ENCODE results near the gene DYNLL1.
A peak's percentile ranks its signal among the peaks of the same experiment; 100 is the strongest.
"Not testable (repeated sequence)": the region's sequence is repeated elsewhere in the genome, so short reads cannot be mapped to it uniquely, and the experiment has no call there.

Gene DYNLL1

DNA sequence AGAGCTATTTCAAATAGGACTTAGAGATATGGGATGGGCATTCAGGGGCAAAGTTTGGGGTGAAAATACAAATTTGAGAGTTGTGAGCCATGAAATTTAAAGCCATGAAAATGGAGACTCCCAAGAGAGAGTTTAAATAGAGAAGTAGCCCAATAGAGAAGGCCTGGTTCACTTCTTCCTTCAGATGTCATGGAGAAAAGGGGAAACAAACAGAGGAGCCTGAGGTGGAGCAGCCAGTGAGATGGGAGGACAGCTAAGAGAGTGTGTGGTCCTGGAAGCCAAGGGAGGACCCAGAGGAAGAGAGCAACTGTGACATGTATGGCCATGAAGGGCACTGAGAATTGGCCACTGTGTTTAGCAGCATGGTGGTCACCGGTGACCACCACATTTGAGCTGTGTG is 12.3 kb upstream of the DYNLL1 start:
- no peaks in the 10 kb centered on the region for H3K27me3 ChIP-seq (ENCODE audit: control insufficient read depth, low read length)
- H3K4me3 ChIP-seq (ENCODE audit: low read length), result no peak overlapping the region
- H3K79me2 ChIP-seq (ENCODE audit: control insufficient read depth, low read length), result no peaks in the 10 kb centered on the region
- H3K4me2 ChIP-seq (ENCODE audit: low read length), result no peak overlapping the region
- H3K4me1 ChIP-seq (ENCODE audit: control insufficient read depth, low read length), result peaks cover 34% of the 10 kb centered on the region
- no peaks in the 10 kb centered on the region for H4K20me1 ChIP-seq (ENCODE audit: control insufficient read depth, insufficient read depth, low read depth, low read length)
- H3K9me3 ChIP-seq (ENCODE audit: control insufficient read depth, insufficient read depth, low read length), result no peaks in the 10 kb centered on the region
- H3K36me3 ChIP-seq (ENCODE audit: control insufficient read depth, low read length), result no peaks in the 10 kb centered on the region; the same call in 1 of the 2 replicates
- H3F3A ChIP-seq (ENCODE audit: control insufficient read depth, insufficient read depth), result peaks cover 8% of the 10 kb centered on the region
- H3K27ac ChIP-seq (ENCODE audit: low read depth, low read length), result no peak overlapping the region
- H3K9me2 ChIP-seq (replicated peaks; ENCODE audit: control insufficient read depth, low read length), result no peaks in the 10 kb centered on the region
- no peak for TF ChIP-seq EZH2phosphoT487 (IDR thresholded peaks at IDR 0.05; ENCODE audit: borderline replicate concordance, low read length)
- TF ChIP-seq, protein P1, sequence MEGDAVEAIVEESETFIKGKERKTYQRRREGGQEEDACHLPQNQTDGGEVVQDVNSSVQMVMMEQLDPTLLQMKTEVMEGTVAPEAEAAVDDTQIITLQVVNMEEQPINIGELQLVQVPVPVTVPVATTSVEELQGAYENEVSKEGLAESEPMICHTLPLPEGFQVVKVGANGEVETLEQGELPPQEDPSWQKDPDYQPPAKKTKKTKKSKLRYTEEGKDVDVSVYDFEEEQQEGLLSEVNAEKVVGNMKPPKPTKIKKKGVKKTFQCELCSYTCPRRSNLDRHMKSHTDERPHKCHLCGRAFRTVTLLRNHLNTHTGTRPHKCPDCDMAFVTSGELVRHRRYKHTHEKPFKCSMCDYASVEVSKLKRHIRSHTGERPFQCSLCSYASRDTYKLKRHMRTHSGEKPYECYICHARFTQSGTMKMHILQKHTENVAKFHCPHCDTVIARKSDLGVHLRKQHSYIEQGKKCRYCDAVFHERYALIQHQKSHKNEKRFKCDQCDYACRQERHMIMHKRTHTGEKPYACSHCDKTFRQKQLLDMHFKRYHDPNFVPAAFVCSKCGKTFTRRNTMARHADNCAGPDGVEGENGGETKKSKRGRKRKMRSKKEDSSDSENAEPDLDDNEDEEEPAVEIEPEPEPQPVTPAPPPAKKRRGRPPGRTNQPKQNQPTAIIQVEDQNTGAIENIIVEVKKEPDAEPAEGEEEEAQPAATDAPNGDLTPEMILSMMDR (IDR thresholded peaks at IDR 0.05; ENCODE audit: low read depth, low read length, poor library complexity, severe bottlenecking), result no peak

DNA sequence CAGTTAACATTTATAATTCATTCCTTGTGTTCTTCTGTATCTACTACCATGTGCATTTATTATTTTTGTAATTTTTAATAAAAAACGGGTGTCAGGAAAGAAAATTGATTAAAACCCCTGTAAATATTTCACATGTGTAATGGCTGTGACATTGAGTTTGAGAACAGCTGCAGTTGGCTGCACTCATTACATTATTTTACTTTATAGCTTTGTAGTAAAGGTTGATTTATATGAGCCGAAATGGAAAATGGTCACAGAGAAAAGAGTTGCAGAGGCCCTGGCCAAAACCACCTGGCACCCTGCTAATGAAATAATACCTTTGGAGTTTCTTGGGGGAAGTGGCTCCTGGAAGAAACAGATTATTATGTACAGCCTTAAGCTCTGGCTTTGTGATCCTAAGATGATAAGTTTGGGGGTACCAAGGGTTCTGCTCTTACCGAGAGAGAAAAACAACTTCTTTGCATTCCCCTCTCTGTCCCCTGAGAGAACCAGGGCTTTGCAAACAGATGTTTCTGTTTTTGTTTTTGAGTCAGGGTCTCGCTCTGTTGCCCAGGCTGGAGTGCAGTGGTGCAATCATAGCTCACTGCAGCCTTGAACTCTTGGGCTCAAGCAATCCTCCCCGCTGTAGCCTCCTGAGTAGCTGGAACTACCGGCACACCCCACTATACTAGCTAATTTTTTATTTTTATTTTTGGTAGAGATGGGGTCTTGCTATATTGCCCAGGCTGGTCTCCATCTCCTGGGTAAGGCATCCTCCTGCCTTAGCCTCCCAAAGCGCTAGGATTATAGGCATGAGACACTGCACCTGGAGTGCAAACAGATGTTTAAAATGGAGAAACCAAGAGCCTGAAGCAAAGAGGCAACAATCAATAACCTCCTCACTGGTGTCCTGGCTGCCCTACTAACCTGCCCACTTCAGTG is 9.7 kb upstream of the DYNLL1 start:
- Histone ChIP-seq H3K9me3 (ENCODE audit: control insufficient read depth, insufficient read depth, low read length) (no peaks in the 10 kb centered on the region), H3K4me1 (ENCODE audit: control insufficient read depth, low read length) (peaks cover 34% of the 10 kb centered on the region), H3K4me2 (ENCODE audit: low read length) (peak overlapping the region; percentile 46), H3K27ac (ENCODE audit: low read depth, low read length) (peak overlapping the region; percentile 46), H3K4me3 (ENCODE audit: low read length) (peak overlapping the region; percentile 26; the same call in 1 of the 2 replicates), H3K9me2 (replicated peaks; ENCODE audit: control insufficient read depth, low read length) (no peaks in the 10 kb centered on the region), H3K79me2 (ENCODE audit: control insufficient read depth, low read length) (no peaks in the 10 kb centered on the region), H4K20me1 (ENCODE audit: control insufficient read depth, insufficient read depth, low read depth, low read length) (no peaks in the 10 kb centered on the region), H3F3A (ENCODE audit: control insufficient read depth, insufficient read depth) (peaks cover 5% of the 10 kb centered on the region), H3K27me3 (ENCODE audit: control insufficient read depth, low read length) (no peaks in the 10 kb centered on the region), H3K36me3 (ENCODE audit: control insufficient read depth, low read length) (peaks cover 4% of the 10 kb centered on the region; the same call in 1 of the 2 replicates)
- no peak for TF ChIP-seq EZH2phosphoT487 (IDR thresholded peaks at IDR 0.05; ENCODE audit: borderline replicate concordance, low read length)

DNA sequence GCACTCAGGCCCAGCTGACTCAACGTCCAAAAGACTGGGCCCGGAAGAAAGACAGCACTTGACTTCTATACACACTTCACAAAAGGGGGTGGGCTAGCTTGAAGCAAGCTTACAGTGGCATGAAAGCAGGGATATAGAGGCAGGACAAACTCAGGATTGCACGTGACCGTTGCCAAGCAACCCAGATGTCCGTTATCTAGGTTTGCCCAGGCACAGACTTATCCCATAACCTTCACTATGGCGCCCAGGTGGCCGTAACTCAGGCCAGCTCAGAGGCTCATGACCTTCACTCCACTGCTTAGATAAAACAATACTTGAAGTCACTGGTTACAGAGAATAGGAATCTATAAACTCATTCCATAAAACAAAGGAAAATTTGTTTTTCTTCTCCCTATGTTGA is 8.4 kb upstream of the DYNLL1 start:
- not testable (repeated sequence) for H3K79me2 ChIP-seq (ENCODE audit: control insufficient read depth, low read length); H3K27me3 ChIP-seq (ENCODE audit: control insufficient read depth, low read length); H4K20me1 ChIP-seq (ENCODE audit: control insufficient read depth, insufficient read depth, low read depth, low read length); H3K9me2 ChIP-seq (replicated peaks; ENCODE audit: control insufficient read depth, low read length); H3K36me3 ChIP-seq (ENCODE audit: control insufficient read depth, low read length); H3F3A ChIP-seq (ENCODE audit: control insufficient read depth, insufficient read depth); H3K4me3 ChIP-seq (ENCODE audit: low read length); H3K4me2 ChIP-seq (ENCODE audit: low read length); H3K9me3 ChIP-seq (ENCODE audit: control insufficient read depth, insufficient read depth, low read length); H3K27ac ChIP-seq (ENCODE audit: low read depth, low read length)
- peaks cover 34% of the 10 kb centered on the region for H3K4me1 ChIP-seq (ENCODE audit: control insufficient read depth, low read length)

DNA sequence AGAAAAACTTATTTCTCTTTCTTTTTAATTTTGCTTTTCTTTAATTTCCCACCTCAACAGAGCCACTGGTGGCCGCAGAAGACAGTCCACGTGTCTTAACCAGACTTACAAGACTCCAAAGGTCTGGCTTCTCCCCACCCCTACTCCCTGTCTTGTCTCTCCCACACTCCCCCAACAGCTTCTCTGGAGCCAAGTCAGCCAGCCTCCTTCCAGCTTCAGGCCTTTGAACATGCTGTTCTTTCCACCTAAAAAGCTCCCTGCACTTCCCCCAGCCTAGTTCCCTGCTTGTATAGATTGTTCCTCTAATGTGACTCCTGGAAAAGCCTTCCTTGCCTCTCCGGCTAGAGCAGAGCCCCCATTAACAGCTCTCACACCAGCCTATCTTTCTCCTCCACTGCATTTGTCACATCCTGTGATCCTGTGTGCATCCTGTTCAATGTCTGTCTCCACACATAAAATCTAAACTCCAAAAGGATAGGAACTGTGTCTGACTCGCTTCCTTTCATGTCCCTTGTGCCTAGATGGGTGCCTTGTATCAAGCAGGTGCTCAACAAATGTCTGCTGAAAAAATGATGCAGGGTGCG is 7.8 kb upstream of the DYNLL1 start:
- Histone ChIP-seq H3K4me3 (ENCODE audit: low read length) (no peak overlapping the region), H3K27ac (ENCODE audit: low read depth, low read length) (no peak overlapping the region)

More for the DNA sequence above, 7.8 kb upstream of the DYNLL1 start:
- Histone ChIP-seq H3K9me2 (replicated peaks; ENCODE audit: control insufficient read depth, low read length) (no peaks in the 10 kb centered on the region), H3K79me2 (ENCODE audit: control insufficient read depth, low read length) (no peaks in the 10 kb centered on the region), H3K4me2 (ENCODE audit: low read length) (no peak overlapping the region), H3K4me1 (ENCODE audit: control insufficient read depth, low read length) (peaks cover 34% of the 10 kb centered on the region), H3K9me3 (ENCODE audit: control insufficient read depth, insufficient read depth, low read length) (no peaks in the 10 kb centered on the region), H3K27me3 (ENCODE audit: control insufficient read depth, low read length) (no peaks in the 10 kb centered on the region), H4K20me1 (ENCODE audit: control insufficient read depth, insufficient read depth, low read depth, low read length) (no peaks in the 10 kb centered on the region), H3K36me3 (ENCODE audit: control insufficient read depth, low read length) (peaks cover 10% of the 10 kb centered on the region; the same call in 1 of the 2 replicates), H3F3A (ENCODE audit: control insufficient read depth, insufficient read depth) (peaks cover 7% of the 10 kb centered on the region)
- TF ChIP-seq EZH2phosphoT487 (IDR thresholded peaks at IDR 0.05; ENCODE audit: borderline replicate concordance, low read length), result no peak
- TF ChIP-seq, protein P1 (IDR thresholded peaks at IDR 0.05; ENCODE audit: low read depth, low read length, poor library complexity, severe bottlenecking), result no peak

All from DOHH2 (cell line).